Hematopoietic multipotent progenitor cell treated with erythropoietin and hydrocortisone succinate and interleukin-3 and kit ligand, for 17 days (in vitro differentiated cells): ENCODE results near the gene PRKACA.
A peak's percentile ranks its signal among the peaks of the same experiment; 100 is the strongest.
"Not testable (repeated sequence)": the region's sequence is repeated elsewhere in the genome, so short reads cannot be mapped to it uniquely, and the experiment has no call there.

Experiments used
- DNase-seq: peaks from one replicate; pipeline ENCODE4 v3.0.0-alpha.2; 2015; ENCODE audit warnings: low spot score

Gene PRKACA

DNA sequence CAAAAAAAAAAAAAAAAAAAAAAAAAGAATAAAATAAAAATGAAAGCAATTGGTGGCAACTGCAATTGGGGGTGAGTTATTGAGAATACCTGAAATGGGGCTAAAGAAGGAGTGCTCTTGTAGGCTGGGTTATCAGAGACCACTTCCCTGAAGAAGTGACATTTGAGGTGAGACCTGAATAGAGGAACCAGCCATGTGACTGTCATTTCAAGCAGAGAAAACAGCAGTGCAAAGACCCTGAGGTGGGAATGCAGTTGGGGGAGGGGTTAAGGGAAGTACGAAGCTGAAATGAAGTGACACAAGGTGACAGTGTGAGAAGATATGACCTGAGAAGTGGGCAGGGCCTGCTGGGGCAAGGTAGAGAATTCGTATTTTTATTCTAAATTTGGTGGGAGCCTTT is 51.4 kb downstream of the PRKACA start:
- no peak for DNase-seq

DNA sequence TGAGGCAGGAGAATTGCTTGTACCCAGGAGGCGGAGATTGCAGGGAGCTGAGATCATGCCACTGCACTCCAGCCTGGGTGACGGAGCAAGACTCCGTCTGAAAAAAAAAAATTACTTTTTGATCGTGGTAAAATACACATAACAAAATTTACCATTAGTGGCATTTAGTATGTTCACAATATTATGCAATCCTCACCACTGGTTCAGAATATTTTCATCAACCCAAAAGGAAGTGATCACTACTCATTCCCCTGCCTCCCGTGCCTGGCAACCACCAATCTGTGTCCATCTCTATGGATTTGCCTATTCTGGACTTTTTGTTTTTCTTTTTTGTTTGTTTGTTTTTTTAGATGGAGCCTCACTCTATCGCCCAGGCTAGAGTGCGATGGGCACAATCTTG is 54.5 kb downstream of the PRKACA start:
- DNase-seq = no peak

GRCh38 chr19:14062558-14062855 is 55.1 kb downstream of the PRKACA start:
- DNase-seq = no peak

GRCh38 chr19:14061751-14062557 is 55.6 kb downstream of the PRKACA start, which contains the start of gene PALM3:
PALM3 (minus strand) TSS chr19:14062076; CDS start chr19:14061980, 96 bp downstream.
- no peak for DNase-seq

GRCh38 chr19:14061081-14061749 is 56.3 kb downstream of the PRKACA start:
- no peak for DNase-seq

GRCh38 chr19:14059652-14060155 is 57.9 kb downstream of the PRKACA start:
- DNase-seq = peak; percentile 19

DNA sequence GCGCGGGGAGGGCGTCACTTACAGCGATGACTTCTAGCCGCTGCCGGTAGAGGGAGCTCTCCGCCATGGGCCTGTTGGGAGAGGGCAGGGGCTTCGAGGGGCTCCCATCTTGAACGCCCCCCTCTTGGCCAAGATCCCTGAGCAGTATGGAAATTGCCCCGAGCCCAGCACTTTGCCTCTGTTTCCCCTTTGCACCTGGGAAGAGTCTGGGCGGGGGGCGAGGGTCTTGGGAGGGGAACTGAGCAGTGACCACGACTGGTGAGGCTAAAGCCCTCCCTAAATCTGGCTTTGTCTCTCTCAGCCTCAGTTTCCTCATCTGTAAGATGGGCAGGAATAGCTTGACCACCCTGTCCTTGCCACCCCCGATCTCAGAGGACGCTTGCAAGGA is 58.5 kb downstream of the PRKACA start:
- no peak for DNase-seq

DNA sequence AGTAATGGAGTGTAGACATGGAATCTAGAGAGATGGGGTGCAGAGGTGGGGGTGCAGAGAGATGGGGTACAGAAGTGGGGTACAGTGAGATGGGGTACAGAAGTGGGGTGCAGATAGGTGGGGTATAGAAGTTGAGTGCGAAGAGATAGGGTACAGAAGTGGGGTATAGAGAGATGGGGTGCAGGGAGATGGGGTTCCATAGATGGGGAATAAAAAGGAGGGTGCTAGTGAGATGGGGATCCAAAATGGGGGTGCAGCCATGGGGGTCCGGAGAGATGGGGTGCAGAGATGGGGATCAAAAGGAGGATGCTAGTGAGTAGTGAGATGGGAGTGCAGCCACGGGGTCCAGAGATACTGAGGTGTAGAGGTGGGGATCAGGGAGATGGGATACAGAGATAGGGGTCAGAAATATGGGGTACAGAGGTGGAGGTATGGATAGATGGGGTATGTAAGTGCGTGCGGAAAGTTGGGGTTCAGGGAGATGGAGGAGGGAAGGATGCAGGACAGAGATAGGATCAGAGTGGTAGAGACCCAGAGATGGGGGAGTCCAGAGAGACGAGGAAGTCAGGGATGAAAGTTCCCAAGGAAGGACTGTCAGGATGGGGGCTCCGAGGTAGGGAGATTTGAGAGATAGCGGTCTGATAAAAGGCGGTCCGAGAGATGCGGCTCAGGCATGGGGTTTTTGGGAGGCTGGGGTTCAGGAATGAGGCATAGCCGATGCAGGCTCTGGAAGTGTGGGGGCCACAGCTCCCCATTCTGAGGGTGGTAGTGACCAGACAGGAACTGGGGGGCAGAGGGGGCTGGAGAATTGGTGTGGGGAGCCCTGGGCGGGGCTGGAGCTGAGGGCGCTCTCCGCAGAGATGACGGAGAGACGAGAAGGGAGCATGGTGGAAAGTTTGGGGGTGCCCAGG is 59.1 kb downstream of the PRKACA start:
- DNase-seq = no peak

DNA sequence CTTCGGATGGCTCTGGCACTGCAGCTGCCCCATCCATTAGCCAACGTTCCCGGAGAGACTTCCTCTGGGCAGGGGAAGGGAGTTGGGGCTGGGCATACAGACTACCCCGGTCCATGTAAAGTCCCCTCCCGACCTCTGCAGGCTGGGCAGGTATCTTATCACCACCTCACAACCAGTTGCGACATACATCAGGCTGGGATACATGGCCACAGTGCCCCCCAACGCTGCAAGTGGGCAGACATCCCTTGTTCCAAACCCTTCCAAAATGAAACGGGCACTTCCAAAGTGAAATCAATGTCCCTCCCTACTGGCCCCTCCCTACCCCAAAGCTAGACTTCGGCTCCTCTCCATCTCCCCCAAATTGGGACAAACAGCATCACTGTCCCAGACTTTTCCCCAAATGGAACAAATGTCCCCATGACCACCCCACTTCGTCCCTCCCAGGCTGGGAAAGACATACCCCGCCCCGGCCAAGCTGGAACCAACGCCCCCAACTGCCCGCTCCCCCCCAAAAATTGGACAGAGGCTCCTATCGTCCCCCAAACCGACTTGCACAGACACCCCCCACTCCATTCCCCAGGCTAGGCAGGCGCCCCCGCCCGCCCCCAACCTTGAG is 60.7 kb downstream of the PRKACA start:
- DNase-seq = no peak

- no peak for DNase-seq
Observed at GRCh38 chr19:14056069-14056666, 61.4 kb downstream of the PRKACA start.

GRCh38 chr19:14055396-14055795 is 62.2 kb downstream of the PRKACA start:
- no peak for DNase-seq

- no peak for DNase-seq
Observed at GRCh38 chr19:14054721-14055120, 62.8 kb downstream of the PRKACA start.

DNA sequence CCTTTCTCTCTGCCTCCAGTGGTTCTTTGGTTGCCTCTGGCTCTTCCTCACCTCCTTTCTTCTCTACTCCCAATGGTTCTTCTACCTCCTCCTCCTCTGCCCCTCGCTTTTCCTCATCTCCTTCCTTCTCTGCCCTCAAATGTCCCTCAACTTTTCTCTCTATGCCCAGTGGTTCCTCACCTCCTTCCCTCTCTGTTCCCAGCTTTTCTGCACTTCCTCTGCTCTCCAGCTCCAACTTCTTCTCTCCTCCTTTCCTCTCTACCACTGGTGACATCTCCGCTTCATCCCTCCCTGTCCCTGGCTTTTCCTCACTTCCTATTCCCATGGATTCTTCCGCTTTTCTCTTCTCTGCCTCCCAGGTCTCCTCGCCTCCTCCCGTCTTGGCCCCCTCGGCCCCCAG is 63.5 kb downstream of the PRKACA start:
- no peak for DNase-seq

GRCh38 chr19:14053500-14053899 is 64.1 kb downstream of the PRKACA start:
- no peak for DNase-seq

DNA sequence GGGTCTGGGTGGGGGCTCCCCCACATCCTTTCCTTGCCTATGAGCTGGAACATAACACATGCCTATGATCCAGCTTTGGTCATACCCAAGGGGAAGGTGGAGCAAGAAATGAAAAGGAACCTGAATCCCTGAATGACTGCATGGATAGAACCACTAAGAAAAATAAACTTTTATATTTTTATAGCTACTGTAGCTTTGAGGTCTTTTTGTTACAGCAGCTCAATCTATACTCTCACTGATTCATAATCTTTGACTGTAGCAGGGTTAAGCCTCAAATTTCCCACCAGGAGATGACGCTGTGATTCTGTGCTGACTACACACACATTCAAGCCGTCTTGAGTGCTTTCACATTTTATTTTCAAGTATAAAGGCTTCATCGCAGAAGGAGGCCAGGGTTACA is 64.5 kb downstream of the PRKACA start:
- DNase-seq = no peak

DNA sequence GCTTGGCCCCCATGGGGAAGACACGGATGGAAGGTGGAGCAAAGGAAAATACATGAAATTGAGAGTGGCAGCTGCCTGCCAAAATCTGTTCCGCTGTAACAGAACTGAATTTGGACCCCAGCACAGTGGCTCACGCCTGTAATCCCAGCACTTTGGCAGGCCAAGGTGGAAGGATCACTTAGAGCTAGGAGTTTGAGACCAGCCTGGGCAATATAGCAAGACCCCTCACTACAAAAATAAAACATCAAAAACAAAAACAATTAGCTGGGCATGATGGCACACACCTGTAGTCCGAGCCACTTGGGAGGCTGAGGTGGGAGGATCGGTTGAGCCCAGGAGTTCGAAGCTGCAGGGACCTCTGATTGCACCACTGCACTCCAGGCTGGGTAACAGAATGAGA is 65.1 kb downstream of the PRKACA start:
- DNase-seq = no peak

- no peak for DNase-seq
Observed at GRCh38 chr19:14051980-14052379, 65.6 kb downstream of the PRKACA start.

DNA sequence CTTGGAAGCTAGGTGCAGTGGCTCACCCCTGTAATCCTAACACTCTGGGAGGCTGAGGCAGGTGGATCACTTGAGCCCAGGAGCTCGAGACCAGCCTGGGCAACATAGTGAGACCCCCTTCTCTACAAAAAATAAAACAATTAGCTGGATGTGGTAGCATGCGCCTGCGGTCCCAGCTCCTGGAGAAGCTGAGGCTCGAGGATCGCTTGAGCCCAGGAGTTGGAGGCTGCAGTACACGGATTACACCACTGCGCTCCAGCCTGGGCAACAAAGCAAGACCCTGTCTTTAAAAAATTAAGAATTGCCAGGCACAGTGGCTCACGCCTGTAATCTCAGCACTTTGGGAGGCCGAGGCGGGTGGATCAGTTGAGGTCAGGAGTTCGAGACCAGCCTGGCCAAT is 66.6 kb downstream of the PRKACA start:
- not testable (repeated sequence) for DNase-seq

GRCh38 chr19:14050512-14050911 is 67.0 kb downstream of the PRKACA start:
- no peak for DNase-seq

DNA sequence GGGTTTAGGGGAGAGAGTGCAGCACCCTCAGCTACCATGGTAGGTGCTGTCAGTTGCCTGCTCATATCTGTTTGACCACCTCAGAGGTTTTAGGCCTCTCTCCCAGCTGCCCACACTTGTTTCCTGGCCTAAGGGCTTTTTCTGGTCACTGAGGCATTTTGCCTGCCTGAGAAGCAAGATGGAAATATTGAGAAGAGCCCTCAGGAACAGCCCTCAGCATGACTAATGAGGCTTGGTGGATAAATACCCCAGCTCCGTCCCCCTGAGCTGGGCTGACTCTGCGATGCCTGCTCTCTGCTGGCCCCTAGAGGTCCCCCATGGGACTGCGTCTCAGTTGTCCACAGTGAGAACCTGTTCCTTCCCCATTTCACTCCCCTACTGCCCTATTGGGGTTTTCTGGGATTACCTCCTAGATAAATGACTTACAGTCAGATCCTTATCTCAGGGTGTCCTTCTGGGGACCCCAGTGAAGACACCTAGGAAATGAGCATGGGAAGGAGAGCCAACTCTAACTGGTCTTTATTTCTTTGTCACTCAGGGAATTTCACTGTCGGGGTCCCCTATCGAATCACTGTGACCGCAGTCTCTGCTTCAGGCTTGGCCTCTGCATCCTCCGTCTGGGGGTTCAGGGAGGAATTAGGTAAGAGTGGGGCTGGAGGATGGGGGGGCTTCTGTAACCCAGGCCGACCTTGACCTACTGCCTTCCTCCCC is 69.0 kb downstream of the PRKACA start:
- peak; percentile 74 for DNase-seq

DNA sequence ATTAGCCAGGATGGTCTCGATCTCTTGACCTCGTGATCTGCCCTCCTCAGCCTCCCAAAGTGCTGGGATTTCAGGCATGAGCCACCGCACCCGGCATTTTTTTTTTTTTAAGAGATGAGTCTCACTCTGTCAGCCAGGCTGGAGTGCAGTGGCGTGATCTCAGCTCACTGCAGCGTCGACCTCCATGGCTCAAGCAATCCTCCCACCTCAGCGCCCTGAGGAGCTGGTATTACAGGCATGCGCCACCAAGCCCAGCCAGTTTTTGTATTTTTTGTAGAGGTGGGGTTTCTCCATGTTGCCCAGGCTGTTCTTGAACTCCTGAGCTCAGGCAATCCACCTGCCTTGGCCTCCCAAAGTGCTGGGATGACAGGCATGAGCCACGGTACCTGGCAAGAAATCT is 69.7 kb downstream of the PRKACA start:
- DNase-seq = not testable (repeated sequence)
